ENCODE results near the gene RAP2A. TPM values are rescaled to one million over a fixed set of nuclear protein-coding genes. Genes with fewer than 3 reads are reported as not detected.

RAP2A gene
- total and polyA plus RNA-seq, 9 of the 15 experiments (the other 6 are each of a cell fraction or from before 2014, with no cell fraction given), result 1.8 to 11.7 (median 5.6) TPM

- intact Hi-C loops (cut with micrococcal nuclease) (no loop called here), in situ Hi-C loops (cut with MboI) (no loop called here)
- Histone ChIP-seq H3K4me2 (ENCODE audit: insufficient read depth, low read length) (no peak overlapping the region), H4K20me1 (replicated peaks; ENCODE audit: control insufficient read depth, insufficient read depth, low read length) (no peaks in the 10 kb centered on the region), H3K27me3 (ENCODE audit: control insufficient read depth in 2 of 2, insufficient read depth in 2 of 2, low read length in 2 of 2) (peaks cover 0 to 5% of the 10 kb centered on the region in 2 experiments; a peak in 2 of 5 replicates), H3K79me2 (ENCODE audit: control insufficient read depth, insufficient read depth, low read length) (no peaks in the 10 kb centered on the region), H3K4me3 (no peak overlapping the region), H3K4me1 (replicated peaks in 1 of 2; ENCODE audit: control insufficient read depth in 2 of 2, insufficient read depth in 2 of 2, low read length in 2 of 2) (no peaks in the 10 kb centered on the region), H3K27ac (ENCODE audit: extremely low read depth, low read depth, low read length) (no peak overlapping the region), H2AFZ (ENCODE audit: low read depth, low read length) (no peak overlapping the region), H3K9me1 (ENCODE audit: control insufficient read depth, insufficient read depth, low read length) (no peaks in the 10 kb centered on the region), H3K9ac (ENCODE audit: insufficient read depth in 1 of 2, low read depth in 2 of 2, low read length in 2 of 2) (no peak overlapping the region), H3K36me3 (ENCODE audit: control insufficient read depth, insufficient read depth, low read length) (no peaks in the 10 kb centered on the region), H3K9me3 (replicated peaks; ENCODE audit: control insufficient read depth, insufficient read depth, low read depth, low read length) (no peaks in the 10 kb centered on the region)
- TF ChIP-seq BRF2 (IDR thresholded peaks at IDR 0.05; ENCODE audit: borderline replicate concordance, insufficient read depth, insufficient read length) (no peak), KLF16 (IDR thresholded peaks at IDR 0.05) (no peak), ZNF583 (CRISPR knock-in tag; IDR thresholded peaks at IDR 0.05) (no peak), FOSL1 (tag; conservative IDR thresholded peaks at IDR 0.05) (no peak), MXD1 (CRISPR knock-in tag; IDR thresholded peaks at IDR 0.05; ENCODE audit: borderline replicate concordance, poor library complexity, severe bottlenecking) (no peak), HNRNPK (IDR thresholded peaks at IDR 0.05; ENCODE audit: low read depth, low read length, poor library complexity, severe bottlenecking) (no peak), ZNF232 (CRISPR knock-in tag; IDR thresholded peaks at IDR 0.05) (no peak), ZNF436 (CRISPR knock-in tag; IDR thresholded peaks at IDR 0.05) (no peak), SNRNP70 (optimal IDR thresholded peaks at IDR 0.05; ENCODE audit: low read depth, low read length) (no peak), KDM4B (IDR thresholded peaks at IDR 0.05; ENCODE audit: borderline replicate concordance in 2 of 2, low read depth in 1 of 2) (no peak), YBX1 (IDR thresholded peaks at IDR 0.05) (no peak), GATAD2A (IDR thresholded peaks at IDR 0.05) (no peak), HINFP (tag; conservative IDR thresholded peaks at IDR 0.05; ENCODE audit: low read depth) (no peak), RERE (CRISPR knock-in tag; IDR thresholded peaks at IDR 0.05; ENCODE audit: borderline replicate concordance) (no peak)
- 0% methylated on average over 2 of the region's 4 CpGs for WGBS (ENCODE audit: insufficient coverage, low coverage, missing lambda C conversion rate)
- no peak for FAIRE-seq
- ChIA-PET POLR2A (interaction anchor here (0.6 kb wide), 1 partner anchor 204 kb away, joined by 3 read pairs; no protein-coding TSS in a partner anchor), CTCF (ENCODE audit: low intra/inter-chr PET ratio) (no interaction called here)
- no peak for DNase-seq (ENCODE audit: extremely low read depth in 1 of 4, low spot score in 3 of 4)
- no peak for ATAC-seq
- no TSS peak for BruUV-seq (replicated peaks)
Measured at GRCh38 chr13:97502181-97502580, 68.2 kb downstream of the RAP2A start.
